Left ventricle myocardium superior (tissue), 1 donor: ENCODE results near the gene THRSP. TPM values are rescaled to one million over a fixed set of nuclear protein-coding genes. Genes with fewer than 3 reads are reported as not detected.
A peak's percentile ranks its signal among the peaks of the same experiment; 100 is the strongest.
"Not testable (repeated sequence)": the region's sequence is repeated elsewhere in the genome, so short reads cannot be mapped to it uniquely, and the experiment has no call there.

Experiments
- ATAC-seq: fragments of 200-7000 bp; cut with Tn5 transposase; one replicate; pipeline ENCODE4 v1.9.1; 2020; ENCODE audit warnings: mild to moderate bottlenecking, moderate library complexity
- DNase-seq: peaks from one replicate; pipeline ENCODE4 v3.0.0-alpha.2; 2020
- intact Hi-C: fragments of 100-400 bp; cut with micrococcal nuclease; formaldehyde crosslinking; loops from one replicate; pipeline ENCODE4 v1.11.0; 2022
- total RNA-seq: library from RNA; stranded (reverse); fragmentation: NEBNext Ultra II Directional; extraction: Animal tissue kit (Norgen Biotek cat#: 25700); gene quantifications from one replicate; pipeline ENCODE4 v1.2.1, GENCODE V29; 2021
- donor health status: DM: no; HTN: yes; CAD: no; lungs with severe emphysema.

Gene THRSP
- total RNA-seq, 1 donor from 2014 or later = 1.1 TPM

DNA sequence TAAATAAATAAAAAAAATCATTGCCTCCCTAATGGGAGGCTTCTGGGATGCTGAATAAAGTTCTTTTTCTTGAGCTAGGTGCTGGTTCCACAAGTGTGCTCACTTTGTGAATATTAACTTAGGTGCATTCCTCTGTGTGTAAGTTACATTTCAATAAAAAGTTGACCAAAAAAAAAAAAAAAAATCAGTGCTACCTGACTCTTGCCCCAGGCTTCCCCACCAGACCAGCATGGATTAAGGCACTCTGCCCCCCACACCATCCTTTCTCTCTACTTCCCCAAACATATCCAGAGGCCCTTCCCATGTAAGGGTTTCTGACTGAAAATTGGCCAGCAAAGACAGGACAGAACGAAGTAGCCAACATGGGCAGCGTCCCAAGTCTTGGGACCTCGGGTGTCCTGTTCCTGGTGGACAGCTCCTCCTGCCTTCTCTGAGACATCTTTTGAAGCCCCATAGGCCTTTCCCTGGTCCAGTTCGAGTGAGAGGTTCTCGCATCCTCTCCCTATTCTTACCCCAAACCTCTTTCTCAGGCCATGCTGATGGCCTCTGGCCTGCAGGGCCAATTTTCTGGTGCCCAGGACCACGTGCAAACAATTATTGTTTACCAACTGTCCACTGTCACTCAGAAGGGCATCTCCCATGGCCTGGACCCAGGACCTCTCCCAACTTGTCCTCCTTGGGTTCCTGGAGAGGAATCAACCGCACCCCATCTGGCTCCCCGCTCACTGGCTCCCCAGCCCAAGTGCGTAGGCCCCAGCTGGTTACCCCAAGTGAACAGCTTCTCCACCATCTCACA is 25.6 kb upstream of the THRSP start:
- no peak for ATAC-seq
- intact Hi-C loops = no loop called here
- no peak for DNase-seq

DNA sequence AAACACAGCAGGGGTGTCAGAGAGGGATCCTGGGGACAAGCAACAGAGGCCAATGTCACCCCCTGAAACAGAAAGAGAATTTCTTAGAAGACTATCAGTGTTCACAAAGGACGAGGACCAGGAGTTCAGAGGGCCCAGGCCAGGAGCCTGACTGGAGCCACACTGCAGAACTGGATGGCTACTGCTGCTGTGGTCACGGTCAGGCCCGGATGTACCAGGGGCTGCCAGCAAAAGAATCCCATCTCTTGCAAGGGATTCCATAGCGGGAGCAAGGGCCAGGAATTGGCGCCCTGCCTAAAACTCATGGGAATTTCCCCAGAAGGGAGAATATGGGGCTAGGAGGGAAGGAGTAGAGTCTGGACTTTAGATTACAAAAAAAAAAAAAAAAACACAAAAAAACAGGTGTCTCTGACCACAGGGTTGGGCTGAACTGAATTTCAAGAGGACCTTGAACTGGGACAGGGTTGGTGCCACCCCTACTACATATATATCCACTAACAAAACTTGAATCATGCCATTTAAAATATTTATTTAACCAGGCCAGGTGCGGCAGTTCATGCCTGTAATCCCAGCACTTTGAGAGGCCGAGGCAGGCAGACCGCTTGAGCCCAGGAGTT is 24.9 kb upstream of the THRSP start:
- DNase-seq (no peak), ATAC-seq (no peak)
- intact Hi-C loops = no loop called here

DNA sequence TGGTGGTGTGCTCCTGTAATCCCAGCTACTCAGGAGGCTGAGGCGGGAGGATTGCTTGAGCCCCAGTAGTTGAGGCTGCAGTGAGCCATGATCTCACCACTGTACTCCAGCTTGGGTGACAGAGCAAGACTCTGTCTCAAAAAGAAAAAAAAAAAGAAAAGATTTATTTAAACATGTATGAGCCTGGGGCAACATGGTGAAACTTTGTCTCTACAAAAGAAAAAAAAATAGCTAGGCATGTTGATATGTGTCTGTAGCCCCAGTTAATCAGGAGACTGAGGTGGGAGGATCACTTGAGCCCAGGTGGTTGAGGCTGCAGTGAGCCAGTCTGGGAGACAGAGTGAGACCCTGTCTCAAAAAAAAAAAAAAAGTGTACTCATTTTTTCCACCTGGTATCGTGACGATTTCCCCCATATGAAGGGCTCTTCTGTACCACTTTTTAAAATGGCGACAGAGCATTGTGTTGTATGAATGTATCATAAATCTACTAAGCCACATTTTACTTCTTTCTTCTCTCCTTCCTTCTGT is 24.2 kb upstream of the THRSP start:
- no peak for DNase-seq
- ATAC-seq = no peak
- intact Hi-C loops = no loop called here

DNA sequence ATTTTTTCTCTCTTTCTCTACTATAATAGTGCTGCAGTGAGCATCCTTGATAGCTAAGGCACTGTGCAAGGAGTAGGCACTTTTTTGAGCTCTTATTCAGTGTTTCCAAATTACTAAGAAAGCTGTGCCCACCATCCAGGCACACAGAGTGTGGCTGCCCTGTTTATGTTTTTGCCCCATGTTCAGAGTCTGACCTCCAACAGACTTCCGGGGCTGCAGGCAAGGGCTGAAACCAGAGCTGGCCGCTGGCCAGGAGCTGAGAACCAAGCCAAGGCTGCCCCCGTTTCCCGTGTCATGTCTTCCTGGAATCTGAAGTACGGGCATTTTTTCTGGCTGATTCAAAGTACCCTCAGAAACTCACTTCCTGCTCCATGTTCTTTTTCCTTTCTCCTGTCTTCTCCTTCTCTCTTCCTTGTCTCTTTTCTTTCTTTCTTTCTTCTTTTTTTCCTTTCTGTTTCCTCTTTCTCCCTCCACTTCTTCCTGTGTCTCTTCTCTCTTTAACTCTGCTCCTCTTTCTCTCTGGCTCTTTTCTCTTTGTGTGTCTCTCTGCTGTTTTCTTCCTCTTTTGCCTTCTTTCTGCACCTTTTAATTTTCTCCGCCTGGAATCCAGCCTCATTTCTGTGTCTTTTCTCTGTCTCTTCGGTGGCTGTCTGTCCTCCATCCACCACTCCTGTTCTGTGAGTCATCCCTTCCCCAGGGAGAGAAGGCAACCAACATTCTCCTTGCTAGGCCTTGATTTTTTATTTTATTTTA is 23.6 kb upstream of the THRSP start:
- intact Hi-C loops = no loop called here
- DNase-seq (peak; percentile 79), ATAC-seq (peak; percentile 77)

DNA sequence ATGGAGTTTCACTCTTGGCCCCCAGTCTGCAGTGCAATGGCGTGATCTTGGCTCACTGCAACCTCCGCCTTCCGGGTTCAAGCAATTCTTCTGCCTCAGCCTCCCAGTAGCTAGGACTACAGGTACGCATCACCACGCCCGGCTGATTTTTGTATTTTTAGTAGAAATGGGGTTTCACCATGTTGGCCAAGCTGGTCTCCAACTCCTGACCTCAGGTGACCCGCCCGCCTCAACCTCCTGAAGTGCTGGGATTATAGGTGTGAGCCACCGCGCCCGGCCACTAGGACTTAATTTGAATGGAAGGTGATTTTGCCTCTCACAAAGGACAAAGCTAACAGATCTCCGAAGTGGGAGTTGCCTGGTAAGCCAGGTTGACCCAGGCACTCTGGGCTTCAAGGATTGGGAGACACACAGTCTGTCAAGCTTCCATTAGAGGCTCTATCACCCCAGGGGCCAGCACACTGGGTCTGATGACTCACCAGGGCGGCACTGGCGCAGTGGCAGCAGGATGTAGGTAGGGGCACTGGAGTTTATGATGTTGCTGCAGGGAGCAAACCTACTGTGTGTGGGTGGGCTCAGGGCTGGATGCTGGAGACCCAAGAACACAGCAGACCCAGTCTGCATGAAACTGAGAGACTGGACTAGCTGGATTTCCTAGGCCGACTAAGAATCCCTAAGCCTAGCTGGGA is 22.8 kb upstream of the THRSP start:
- no peak for DNase-seq
- intact Hi-C loops = no loop called here
- no peak for ATAC-seq

DNA sequence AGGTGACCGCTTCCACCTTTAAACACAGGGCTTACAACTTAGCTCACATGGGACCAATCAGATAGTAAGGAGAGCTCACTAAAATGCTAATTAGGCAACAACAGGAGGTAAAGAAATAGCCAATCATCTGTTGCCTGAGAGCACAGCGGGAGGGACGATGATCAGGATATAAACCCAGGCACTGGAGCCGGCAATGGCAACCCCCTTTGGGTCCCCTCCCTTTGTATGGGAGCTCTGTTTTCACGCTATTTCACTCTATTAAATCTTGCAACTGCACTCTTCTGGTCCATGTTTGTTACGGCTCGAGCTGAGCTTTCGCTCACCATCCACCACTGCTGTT is 22.3 kb upstream of the THRSP start:
- DNase-seq, ATAC-seq, intact Hi-C loops: not testable (repeated sequence)

DNA sequence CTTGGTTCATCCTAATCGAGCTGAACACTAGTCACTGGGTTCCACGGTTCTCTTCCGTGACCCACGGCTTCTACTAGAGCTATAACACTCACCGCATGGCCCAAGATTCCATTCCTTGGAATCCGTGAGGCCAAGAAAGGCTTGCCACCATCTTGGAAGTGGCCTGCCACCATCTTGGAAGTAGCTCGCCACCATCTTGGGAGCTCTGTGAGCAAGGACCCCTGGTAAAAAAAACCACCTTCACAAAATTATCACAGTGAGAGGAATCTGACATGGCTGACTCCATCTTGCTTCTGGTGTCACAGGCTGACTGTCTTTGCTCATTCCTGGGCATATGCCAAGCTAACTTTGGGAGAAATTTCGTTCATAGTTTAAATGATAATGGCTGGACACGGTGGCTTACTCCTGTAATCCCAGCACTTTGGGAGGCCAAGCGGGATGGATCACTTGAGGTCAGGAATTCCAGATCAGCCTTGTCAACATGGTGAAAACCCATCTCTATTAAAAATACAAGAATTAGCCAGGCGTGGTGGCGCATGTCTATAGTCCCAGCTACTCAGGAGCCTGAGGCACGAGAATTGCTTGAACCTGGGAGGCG is 21.7 kb upstream of the THRSP start:
- intact Hi-C loops = no loop called here
- ATAC-seq (no peak), DNase-seq (no peak)

DNA sequence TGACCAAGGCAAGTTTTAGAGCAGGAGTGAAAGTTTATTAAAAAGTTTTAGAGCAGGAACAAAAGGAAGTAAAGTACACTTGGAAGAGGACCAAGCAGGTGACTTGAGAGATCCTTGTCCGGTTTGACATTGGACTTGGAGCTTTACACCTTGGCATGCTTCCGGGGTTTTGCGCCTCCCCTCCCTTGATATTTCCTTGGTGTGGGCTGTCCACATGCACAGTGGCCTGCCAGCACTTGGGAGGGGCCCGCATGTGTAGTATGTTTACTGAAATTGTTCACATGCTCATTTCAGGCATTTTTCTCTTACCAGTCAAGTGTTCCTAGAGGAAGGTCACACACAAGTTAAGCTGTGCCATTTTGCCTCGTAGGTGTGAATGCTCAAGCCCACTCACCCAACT is 19.0 kb upstream of the THRSP start:
- ATAC-seq = no peak
- intact Hi-C loops = no loop called here
- DNase-seq = no peak

DNA sequence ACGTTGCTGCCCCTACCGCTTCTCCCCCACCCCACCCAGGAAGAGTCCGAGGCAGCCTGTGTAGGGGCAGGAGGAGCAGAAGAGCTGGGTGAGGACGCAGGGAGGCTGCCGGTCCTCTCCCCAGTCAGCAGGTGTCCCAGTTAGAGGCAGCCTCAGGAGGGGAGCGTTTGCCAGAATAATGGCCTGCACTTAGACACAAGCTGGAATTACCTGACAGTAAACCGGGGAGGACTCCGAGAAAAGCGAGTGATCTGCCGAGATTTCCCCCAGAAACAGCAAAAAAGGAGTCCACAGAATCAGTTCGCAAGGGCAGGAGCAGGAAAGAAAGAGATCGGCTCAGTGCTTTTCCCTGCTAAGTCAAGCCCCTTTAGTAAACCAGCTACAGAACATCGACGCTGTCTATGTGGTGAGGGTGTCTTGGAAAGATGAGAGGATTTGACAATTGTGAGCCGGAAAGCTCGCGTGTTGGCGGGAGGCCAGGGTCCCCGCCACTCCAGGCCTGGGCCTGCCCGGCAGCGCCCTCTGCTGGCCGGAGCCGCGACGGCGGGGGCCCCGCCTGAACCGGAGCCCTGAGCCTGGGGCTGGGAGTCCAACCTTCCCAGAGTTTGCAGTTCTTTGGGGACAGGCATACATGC is 17.7 kb upstream of the THRSP start:
- ATAC-seq = peak; percentile 96
- peak; percentile 94 for DNase-seq
- intact Hi-C loops = no loop called here

DNA sequence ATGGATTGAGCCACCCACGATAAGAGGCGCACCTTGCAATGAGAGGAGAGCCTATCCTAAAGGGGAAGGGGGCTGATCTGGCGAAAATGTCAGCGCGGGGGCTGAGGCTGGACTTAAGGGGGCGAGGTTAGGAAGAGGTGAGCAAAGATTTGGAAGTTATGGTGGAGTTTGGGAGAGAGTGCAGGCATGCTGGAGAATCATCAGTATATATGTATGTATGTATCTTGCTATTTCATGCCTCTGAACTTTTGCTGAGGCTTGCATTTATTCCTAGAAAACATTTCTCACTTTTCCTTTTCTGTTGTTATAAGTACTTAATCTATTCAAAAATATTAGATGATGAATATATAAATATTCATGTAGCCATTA is 17.2 kb upstream of the THRSP start:
- no peak for DNase-seq
- no peak for ATAC-seq
- intact Hi-C loops = no loop called here

DNA sequence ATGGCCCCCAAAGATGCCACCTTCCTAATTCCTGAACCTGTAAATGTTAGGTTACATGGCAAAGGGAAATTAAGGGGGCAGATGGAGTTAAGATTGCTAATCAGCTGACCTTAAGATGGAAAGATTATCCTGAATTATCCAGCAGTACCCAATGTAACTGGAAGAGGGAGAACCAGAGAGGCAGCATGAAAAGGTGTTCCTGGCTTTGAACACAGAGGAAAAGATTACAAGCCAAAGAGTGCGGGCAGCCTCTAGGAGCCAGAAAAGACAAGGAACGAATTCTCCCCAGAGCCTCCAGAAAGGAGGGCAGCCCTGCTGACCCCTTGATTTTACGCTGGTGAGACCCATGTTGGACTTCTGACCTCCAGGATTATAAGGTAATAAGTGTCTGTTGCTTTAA is 15.1 kb upstream of the THRSP start:
- ATAC-seq (no peak), DNase-seq (no peak)
- intact Hi-C loops = no loop called here

DNA sequence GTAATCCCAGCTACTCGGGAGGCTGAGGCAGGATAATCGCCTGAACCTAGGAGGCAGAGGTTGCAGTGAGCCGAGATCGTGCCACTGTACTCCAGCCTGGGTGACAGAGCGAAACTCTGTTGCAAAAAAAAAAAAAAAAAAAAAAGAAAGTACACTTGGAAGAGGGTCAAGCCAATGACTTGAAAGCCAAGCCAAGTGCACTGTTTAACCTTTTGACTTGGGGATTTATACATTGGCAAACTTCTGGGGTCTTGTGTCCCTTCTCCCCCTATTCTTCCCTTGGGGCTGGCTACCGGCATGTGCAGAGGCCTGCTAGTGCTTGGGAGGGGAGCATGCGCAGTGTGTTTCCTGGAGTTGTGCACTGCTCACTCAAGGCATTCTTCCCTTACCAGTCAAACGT is 14.3 kb upstream of the THRSP start:
- no peak for ATAC-seq
- no peak for DNase-seq
- intact Hi-C loops = no loop called here

DNA sequence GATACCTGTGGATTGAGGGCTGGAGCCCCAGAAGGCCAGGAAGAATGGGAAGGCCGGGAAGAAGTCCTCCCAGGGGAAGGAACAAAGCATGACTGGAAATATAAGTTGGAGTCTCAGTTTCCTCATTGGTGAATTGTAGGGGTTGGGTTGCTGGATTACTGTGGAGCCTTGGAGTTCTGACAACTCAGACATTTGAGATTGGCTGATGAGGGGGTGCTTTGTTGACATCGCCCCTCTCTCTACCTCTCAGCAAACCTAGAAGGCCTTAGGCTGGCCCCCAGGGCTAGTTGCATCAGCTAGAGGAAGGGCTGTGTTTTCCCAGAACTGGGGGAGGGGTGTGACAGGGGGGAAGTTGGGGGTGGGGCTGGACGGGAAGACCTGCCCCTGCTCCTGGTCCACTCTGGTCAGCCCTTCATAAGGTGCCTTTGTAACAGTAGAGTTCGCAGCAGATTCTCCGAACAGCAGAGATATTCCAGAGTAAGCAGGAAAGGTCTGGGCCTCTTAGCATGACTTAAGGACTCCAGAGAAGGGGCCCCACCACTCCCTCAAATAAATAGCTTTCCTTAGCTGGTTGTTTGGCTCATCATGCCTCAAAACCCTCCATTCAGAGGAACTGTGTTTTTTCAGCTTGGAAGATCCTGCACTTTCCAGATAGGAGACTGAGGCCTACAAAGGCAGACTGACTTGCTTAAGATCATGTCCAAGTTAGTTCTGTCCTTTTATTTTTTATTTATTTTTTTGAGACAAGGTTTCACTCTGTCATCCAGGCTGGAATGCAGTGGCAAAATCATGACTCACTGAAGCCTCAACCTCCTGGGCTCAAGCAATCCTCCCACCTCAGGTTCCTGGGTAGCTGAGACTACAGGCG is 12.5 kb upstream of the THRSP start:
- ATAC-seq (no peak), DNase-seq (no peak)
- intact Hi-C loops = no loop called here

DNA sequence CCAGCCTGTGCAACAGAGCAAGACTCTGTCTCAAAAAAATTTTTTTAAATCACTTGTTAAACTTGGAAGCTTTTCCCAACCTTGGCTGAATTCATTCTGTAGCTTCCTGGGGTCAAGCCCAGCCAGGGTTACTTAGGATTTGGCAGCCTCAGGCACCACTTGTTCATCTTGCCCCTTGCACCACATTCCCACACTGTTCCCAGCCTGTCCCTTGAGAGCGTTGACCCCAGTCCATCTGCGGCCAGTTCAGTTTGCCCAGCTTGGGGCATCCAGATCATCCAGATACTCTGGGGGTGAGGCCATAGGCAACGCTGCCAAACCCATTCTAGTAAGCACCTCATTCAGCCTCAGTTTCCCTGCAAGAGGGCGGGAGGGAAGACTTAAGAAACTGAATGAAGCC is 8.7 kb upstream of the THRSP start:
- DNase-seq = no peak
- intact Hi-C loops = no loop called here
- no peak for ATAC-seq

DNA sequence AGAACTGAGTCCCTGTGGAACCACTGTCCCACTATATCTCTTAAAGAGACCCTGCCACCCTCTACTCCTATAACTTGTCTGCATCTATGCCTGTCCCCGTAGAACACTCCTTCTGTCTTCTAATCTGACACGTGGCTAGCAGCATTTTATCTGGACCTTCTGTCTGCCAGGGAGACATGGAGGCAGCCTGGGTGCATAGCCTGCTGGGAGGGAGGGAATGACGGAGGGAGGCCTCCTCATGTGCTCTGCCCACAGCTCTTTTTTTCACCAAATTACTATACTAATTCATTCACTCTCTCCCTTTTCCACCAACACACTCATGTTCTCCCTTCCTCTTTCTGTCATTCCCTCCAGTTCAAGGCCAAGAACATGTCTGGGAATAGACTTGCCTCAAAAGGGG is 7.6 kb upstream of the THRSP start:
- no peak for ATAC-seq
- intact Hi-C loops = no loop called here
- DNase-seq = no peak

DNA sequence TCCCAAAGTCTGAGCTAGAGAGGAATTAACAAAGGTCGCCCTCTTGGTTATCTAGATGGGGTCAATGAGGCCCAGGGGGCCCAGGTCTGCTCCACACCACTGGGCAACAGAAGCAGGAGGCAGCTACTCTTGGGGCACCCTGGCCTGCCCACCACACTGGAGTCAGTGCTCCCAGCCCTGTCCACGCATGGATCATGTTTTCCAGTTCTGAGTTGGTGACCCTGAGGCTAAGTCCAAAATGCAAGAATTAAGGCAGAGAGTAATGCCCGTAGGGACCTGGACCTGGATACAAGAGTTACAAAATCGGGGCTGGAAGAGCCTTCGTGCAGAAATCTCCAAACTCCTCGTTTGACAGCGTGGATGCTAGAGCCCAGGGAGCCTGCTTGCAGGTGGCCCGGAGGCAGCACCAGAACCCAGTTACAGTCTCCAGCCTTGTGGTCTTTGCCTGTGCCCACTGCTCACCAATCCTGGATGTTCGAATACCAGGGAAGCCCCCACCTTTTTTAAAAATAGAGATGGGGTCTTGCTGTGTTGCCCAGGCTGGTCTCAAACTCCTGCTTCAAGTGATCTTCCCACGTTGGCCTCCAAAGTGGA is 6.1 kb upstream of the THRSP start:
- intact Hi-C loops = no loop called here
- ATAC-seq (no peak), DNase-seq (no peak)

DNA sequence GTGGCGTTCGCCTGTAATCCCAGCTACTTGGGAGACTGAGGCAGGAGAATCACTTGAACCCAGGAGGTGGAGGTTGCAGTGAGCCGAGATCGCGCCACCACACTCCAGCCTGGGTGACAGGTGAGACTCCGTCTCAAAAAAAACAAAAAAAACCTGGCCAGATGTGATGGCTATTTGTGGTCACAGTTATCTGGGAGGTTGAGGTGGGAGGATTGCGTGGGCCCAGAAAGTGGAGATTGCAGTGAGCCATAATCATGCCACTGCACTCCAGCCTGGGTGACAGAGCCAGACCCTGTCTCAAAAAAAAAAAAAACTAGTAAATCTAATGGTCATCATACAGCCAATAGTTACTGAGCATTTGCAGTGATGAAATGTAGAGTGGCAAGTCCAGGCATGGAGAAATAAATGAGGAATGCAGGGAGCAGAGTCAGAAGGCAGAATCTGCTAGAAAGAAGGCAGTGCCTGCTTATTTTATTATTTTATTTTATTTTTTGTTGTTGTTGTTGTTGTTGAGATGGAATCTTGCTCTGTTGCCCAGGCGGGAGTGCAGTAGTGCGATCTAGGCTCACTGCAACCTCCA is 3.8 kb upstream of the THRSP start:
- ATAC-seq, DNase-seq, intact Hi-C loops: not testable (repeated sequence)
